SH-SY5Y (cell line): ENCODE data around the gene HYDIN.

Experiments
- GATA2 ChIP-seq: IDR thresholded peaks from 2 replicates; pipeline ENCODE4 v1.6.1; 2011; ENCODE audit warnings: mild to moderate bottlenecking, low read depth, low read length
- GATA3 ChIP-seq: IDR thresholded peaks from 2 replicates; pipeline ENCODE4 v1.6.1; 2011; ENCODE audit warnings: low read depth, mild to moderate bottlenecking, low read length, moderate library complexity

DNA sequence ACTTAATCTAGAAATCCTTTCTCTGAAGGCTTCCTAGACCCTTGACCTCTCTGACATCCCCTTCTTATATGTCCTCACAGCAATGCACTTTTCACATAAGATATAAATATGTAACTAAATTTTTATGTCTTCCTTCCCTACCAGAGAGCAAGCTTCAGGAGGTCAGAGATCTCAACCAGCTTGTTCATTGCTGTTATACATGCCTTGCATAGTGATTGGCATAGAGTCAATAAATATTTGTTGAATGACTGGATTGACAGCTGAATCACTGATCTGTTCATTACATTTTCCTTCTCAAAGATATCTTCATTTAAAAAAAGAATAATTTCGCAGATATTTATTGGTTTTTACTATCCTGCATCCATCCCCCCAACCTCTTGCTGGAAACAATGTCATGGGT, 29.5 kb downstream of the HYDIN start:
- TF ChIP-seq GATA3 (no peak), GATA2 (no peak)
